ENCODE data around the gene SCGB1D2.

SCGB1D2 gene

DNA sequence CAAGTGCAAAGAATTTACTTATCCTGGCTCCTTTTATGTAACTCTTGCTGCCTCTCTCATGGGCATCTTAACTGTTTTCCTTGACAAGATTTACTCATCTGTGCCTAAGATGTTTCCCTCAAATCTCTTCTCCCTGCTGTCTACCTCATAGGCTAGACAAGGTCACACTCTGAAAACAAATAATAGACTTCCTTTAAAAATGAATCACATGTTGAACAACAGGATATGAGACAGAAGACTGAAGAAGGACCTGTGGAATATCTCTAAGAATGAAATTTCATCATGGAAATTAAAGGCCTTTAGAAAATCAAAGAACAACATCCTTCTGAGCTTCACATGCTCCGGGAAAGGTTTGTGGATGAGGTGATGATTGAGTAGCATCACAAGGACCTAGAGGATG, 22.0 kb downstream of the SCGB1D2 start:
- no peak overlapping the region for H2AFZ ChIP-seq (ENCODE audit: low read length)
- no peak overlapping the region for H3K4me2 ChIP-seq (ENCODE audit: low read length)
- no peaks in the 10 kb centered on the region for H3K4me1 ChIP-seq (ENCODE audit: insufficient read depth, low read length, severe bottlenecking)
- H3F3A ChIP-seq (ENCODE audit: insufficient read depth, low read length), result no peaks in the 10 kb centered on the region
- no peaks in the 10 kb centered on the region for H3K36me3 ChIP-seq (ENCODE audit: insufficient read depth, low read length)
- H3K9ac ChIP-seq (ENCODE audit: low read length), result no peak overlapping the region
- TF ChIP-seq, protein P1, sequence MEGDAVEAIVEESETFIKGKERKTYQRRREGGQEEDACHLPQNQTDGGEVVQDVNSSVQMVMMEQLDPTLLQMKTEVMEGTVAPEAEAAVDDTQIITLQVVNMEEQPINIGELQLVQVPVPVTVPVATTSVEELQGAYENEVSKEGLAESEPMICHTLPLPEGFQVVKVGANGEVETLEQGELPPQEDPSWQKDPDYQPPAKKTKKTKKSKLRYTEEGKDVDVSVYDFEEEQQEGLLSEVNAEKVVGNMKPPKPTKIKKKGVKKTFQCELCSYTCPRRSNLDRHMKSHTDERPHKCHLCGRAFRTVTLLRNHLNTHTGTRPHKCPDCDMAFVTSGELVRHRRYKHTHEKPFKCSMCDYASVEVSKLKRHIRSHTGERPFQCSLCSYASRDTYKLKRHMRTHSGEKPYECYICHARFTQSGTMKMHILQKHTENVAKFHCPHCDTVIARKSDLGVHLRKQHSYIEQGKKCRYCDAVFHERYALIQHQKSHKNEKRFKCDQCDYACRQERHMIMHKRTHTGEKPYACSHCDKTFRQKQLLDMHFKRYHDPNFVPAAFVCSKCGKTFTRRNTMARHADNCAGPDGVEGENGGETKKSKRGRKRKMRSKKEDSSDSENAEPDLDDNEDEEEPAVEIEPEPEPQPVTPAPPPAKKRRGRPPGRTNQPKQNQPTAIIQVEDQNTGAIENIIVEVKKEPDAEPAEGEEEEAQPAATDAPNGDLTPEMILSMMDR (IDR thresholded peaks at IDR 0.05; ENCODE audit: low read length), result no peak
- TF ChIP-seq EZH2 (IDR thresholded peaks at IDR 0.05; ENCODE audit: borderline replicate concordance, low read length), result no peak
- no peaks in the 10 kb centered on the region for H3K9me3 ChIP-seq (ENCODE audit: low read length)
- no peaks in the 10 kb centered on the region for H3K9me2 ChIP-seq (ENCODE audit: low read depth, low read length)
- H3K79me2 ChIP-seq (ENCODE audit: insufficient read depth, low read length), result no peaks in the 10 kb centered on the region
- no peak overlapping the region for H3K4me3 ChIP-seq (ENCODE audit: low read depth, low read length, poor library complexity, severe bottlenecking)
- no peaks in the 10 kb centered on the region for H3K27me3 ChIP-seq (ENCODE audit: insufficient read depth, low read length)
- no peaks in the 10 kb centered on the region for H4K20me1 ChIP-seq (ENCODE audit: insufficient read depth, low read length)
- H3K27ac ChIP-seq (ENCODE audit: low read depth, low read length, poor library complexity, severe bottlenecking), result no peak overlapping the region

DNA sequence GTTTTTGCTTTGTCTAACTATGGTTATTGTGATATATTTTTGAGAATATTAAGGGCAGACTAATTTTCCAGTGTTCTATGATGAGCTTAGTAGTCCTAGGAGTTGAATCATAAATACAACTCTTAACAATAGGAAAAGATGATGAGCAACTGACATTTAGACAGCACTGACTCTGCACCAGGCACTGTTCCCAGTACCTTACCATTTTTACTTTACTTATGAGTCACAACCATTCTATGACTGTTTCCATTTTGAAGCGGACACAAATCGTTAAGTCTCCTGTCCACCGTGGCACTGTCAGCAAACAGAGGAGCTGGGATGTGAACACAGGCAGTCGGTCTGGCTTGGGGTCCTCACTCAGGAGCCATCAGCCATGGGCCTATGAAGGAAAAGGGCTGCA, 24.5 kb downstream of the SCGB1D2 start:
- TF ChIP-seq EZH2 (IDR thresholded peaks at IDR 0.05; ENCODE audit: borderline replicate concordance, low read length), result no peak
- TF ChIP-seq, protein P1 (IDR thresholded peaks at IDR 0.05; ENCODE audit: low read length), result no peak
- Histone ChIP-seq H3K79me2 (ENCODE audit: insufficient read depth, low read length) (no peaks in the 10 kb centered on the region), H3K9me2 (ENCODE audit: low read depth, low read length) (no peaks in the 10 kb centered on the region), H3K4me1 (ENCODE audit: insufficient read depth, low read length, severe bottlenecking) (no peaks in the 10 kb centered on the region), H3K27me3 (ENCODE audit: insufficient read depth, low read length) (no peaks in the 10 kb centered on the region), H3K36me3 (ENCODE audit: insufficient read depth, low read length) (no peaks in the 10 kb centered on the region), H3K9ac (ENCODE audit: low read length) (no peak overlapping the region), H2AFZ (ENCODE audit: low read length) (no peak overlapping the region), H3K9me3 (ENCODE audit: low read length) (no peaks in the 10 kb centered on the region), H3K4me3 (ENCODE audit: low read depth, low read length, poor library complexity, severe bottlenecking) (no peak overlapping the region), H4K20me1 (ENCODE audit: insufficient read depth, low read length) (no peaks in the 10 kb centered on the region), H3F3A (ENCODE audit: insufficient read depth, low read length) (no peaks in the 10 kb centered on the region), H3K27ac (ENCODE audit: low read depth, low read length, poor library complexity, severe bottlenecking) (no peak overlapping the region), H3K4me2 (ENCODE audit: low read length) (no peak overlapping the region)

DNA sequence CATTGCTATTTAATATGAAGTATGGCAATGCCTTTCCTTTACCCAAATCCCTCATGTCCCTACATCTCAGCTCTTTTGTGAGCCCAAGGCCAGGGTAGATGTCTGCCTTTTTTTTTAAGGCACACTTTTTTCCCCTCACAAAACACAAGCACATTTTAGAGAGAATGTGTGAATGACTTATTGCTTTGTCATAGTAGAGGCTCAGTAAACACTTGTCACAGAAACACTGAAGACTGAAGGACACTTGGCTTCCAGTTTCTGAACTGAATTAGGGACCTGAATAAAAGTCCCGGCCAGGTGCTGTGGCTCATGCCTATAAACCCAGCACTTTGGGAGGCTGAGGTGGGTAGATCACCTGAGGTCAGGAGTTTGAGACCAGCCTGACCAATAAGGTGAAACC, 25.0 kb downstream of the SCGB1D2 start:
- Histone ChIP-seq H3F3A (ENCODE audit: insufficient read depth, low read length) (no peaks in the 10 kb centered on the region), H3K4me3 (ENCODE audit: low read depth, low read length, poor library complexity, severe bottlenecking) (no peak overlapping the region), H3K36me3 (ENCODE audit: insufficient read depth, low read length) (no peaks in the 10 kb centered on the region), H3K4me2 (ENCODE audit: low read length) (no peak overlapping the region), H4K20me1 (ENCODE audit: insufficient read depth, low read length) (no peaks in the 10 kb centered on the region), H3K9me3 (ENCODE audit: low read length) (no peaks in the 10 kb centered on the region), H3K27ac (ENCODE audit: low read depth, low read length, poor library complexity, severe bottlenecking) (no peak overlapping the region), H3K9me2 (ENCODE audit: low read depth, low read length) (no peaks in the 10 kb centered on the region), H3K4me1 (ENCODE audit: insufficient read depth, low read length, severe bottlenecking) (no peaks in the 10 kb centered on the region), H3K79me2 (ENCODE audit: insufficient read depth, low read length) (no peaks in the 10 kb centered on the region), H3K27me3 (ENCODE audit: insufficient read depth, low read length) (no peaks in the 10 kb centered on the region), H2AFZ (ENCODE audit: low read length) (no peak overlapping the region), H3K9ac (ENCODE audit: low read length) (no peak overlapping the region)
- TF ChIP-seq EZH2 (IDR thresholded peaks at IDR 0.05; ENCODE audit: borderline replicate concordance, low read length), result no peak
- TF ChIP-seq, protein P1 (IDR thresholded peaks at IDR 0.05; ENCODE audit: low read length), result no peak
